Endothelial cell of umbilical vein (primary cell): ENCODE results near the gene ETS1.

Source experiments
- EZH2 ChIP-seq: IDR thresholded peaks from 2 replicates; pipeline ENCODE4 v1.6.1; 2012; ENCODE audit warnings: borderline replicate concordance, low read depth, mild to moderate bottlenecking, moderate library complexity, low read length, inconsistent platforms; ENCODE audit not compliant: severe bottlenecking
- FOS ChIP-seq: IDR thresholded peaks from 2 replicates; pipeline ENCODE4 v1.6.1; 2011; ENCODE audit warnings: mild to moderate bottlenecking, low read length, moderate library complexity, borderline replicate concordance; ENCODE audit not compliant: insufficient read depth
- GATA2 ChIP-seq: IDR thresholded peaks from 2 replicates; pipeline ENCODE4 v1.7.0; 2011; ENCODE audit warnings: low read depth, mild to moderate bottlenecking, moderate library complexity, mixed read lengths, low read length; ENCODE audit not compliant: insufficient read length, insufficient read depth
- JUN ChIP-seq: IDR thresholded peaks from 2 replicates; pipeline ENCODE4 v1.6.1; 2011; ENCODE audit warnings: borderline replicate concordance, low read depth; ENCODE audit not compliant: insufficient read length, insufficient read depth
- MYC ChIP-seq: IDR thresholded peaks from one replicate; pipeline ENCODE4 v1.6.1; 2011; ENCODE audit warnings: mild to moderate bottlenecking, low read depth, low read length
- POLR2A ChIP-seq: IDR thresholded peaks from 2 replicates; pipeline ENCODE4 v1.6.1; 2012; ENCODE audit warnings: low read depth, mild to moderate bottlenecking, control low read depth, low read length
- POLR2AphosphoS5 ChIP-seq: IDR thresholded peaks from 2 replicates; pipeline ENCODE4 v1.6.1; 2012; ENCODE audit warnings: low read depth, mild to moderate bottlenecking, control low read depth, low read length, moderate library complexity; ENCODE audit not compliant: insufficient read depth
- TF ChIP-seq, protein P1 (sequence below), 2 donors: IDR thresholded peaks; 1 replicate in 1 of 2; 2 replicates in 1 of 2; pipeline ENCODE4 v1.5.1; 2011; ENCODE audit warnings: low read length in 2 of 2, mild to moderate bottlenecking in 2 of 2, moderate library complexity in 2 of 2, control low read depth in 1 of 2, inconsistent platforms in 1 of 2, low read depth in 1 of 2; ENCODE audit not compliant: insufficient read depth in 1 of 2; ENCODE audit errors: extremely low read depth in 1 of 2
- TF ChIP-seq, protein P2 (sequence below): IDR thresholded peaks from 2 replicates; pipeline ENCODE4 v1.6.1; 2011; ENCODE audit not compliant: insufficient read depth, insufficient read length

DNA sequence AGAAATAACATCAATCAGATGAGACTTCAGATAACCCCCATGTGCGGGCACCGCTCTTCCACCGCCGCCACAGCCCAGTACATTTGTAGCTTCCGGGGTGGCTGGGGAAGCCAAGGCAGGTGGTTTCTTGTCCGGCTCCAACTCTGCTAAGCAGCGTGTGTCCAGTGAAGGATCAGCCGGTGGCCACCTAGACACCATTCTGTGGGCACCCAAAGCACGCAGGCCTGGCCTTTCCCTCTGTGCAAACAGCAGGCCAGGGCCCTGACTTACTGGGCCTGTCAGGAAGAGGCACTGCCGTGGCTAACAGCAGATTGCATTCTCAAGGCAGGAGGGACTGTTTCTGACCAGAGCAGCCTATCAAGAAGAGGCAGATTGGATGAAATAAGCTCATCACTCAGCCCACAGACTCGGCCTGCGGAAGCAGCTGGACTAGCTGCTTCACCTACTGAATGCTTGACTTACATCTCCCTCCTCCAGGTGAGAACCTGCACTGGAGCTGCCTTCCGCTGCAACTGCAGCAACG lies 74.8 kb downstream of the ETS1 start:
- TF ChIP-seq, protein P1, sequence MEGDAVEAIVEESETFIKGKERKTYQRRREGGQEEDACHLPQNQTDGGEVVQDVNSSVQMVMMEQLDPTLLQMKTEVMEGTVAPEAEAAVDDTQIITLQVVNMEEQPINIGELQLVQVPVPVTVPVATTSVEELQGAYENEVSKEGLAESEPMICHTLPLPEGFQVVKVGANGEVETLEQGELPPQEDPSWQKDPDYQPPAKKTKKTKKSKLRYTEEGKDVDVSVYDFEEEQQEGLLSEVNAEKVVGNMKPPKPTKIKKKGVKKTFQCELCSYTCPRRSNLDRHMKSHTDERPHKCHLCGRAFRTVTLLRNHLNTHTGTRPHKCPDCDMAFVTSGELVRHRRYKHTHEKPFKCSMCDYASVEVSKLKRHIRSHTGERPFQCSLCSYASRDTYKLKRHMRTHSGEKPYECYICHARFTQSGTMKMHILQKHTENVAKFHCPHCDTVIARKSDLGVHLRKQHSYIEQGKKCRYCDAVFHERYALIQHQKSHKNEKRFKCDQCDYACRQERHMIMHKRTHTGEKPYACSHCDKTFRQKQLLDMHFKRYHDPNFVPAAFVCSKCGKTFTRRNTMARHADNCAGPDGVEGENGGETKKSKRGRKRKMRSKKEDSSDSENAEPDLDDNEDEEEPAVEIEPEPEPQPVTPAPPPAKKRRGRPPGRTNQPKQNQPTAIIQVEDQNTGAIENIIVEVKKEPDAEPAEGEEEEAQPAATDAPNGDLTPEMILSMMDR (IDR thresholded peaks at IDR 0.05; ENCODE audit: extremely low read depth in 1 of 2, insufficient read depth in 1 of 2, low read depth in 1 of 2, low read length in 2 of 2), result no peak
- TF ChIP-seq POLR2AphosphoS5 (no peak), FOS (no peak), POLR2A (no peak), EZH2 (no peak), GATA2 (no peak), JUN (no peak), MYC (no peak)
- TF ChIP-seq, protein P2, sequence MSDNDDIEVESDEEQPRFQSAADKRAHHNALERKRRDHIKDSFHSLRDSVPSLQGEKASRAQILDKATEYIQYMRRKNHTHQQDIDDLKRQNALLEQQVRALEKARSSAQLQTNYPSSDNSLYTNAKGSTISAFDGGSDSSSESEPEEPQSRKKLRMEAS, result no peak
